ENCODE results near the gene MSLN.

The MSLN gene

DNA sequence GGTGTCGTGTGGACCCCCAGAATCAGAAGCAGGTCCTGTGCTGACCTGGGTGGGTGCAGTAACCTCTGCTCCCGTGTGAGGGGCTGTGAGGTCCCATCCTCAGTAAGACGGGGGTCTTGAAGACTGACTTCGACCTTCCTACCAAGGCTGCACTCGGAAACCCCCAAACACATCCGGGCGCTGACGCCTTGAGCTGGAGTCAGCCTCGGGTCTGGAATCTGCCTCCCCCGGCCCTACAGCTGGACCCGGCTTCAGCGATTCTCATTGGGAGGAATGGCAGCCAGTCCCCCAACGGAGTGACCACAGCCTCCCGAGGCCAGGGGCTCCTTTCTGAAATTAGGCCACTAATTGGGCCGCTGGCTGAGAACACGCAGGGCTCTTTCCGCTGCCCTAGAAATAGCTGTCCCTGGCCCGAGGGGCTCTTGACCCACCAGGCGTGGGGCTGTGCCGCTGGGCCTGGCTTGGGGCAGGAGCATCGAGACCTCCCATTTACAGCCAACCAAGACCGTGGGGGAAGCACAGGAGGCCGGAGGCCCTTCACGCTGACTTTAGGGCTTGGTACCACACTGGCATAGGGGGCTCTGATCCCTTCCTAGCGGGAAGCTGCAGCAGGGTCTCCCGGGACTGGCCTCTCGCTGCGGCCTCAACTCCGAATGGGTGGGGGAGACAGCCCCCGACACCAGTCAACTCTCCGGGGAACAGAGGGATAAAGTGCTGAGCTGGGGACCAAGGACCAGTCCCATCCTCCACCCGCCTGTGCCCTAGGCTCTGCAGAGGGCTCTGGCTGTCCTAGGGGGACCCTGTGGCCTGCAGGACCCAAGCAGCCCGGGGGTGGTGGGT is 42.6 kb downstream of the MSLN start:
- H3K9me3 ChIP-seq (ENCODE audit: low read depth, low read length), result no peaks in the 10 kb centered on the region
- no peak overlapping the region for H3K4me3 ChIP-seq
- no peak overlapping the region for H3K9ac ChIP-seq (ENCODE audit: insufficient read length)
- DNase-seq (ENCODE audit: low read depth, low spot score), result no peak
- no peak overlapping the region for H3K27ac ChIP-seq
- H3K36me3 ChIP-seq (ENCODE audit: insufficient read depth, low read length), result no peaks in the 10 kb centered on the region
- TF ChIP-seq EZH2 (IDR thresholded peaks at IDR 0.05), result no peak
- no peak for TF ChIP-seq FOXP2 (optimal IDR thresholded peaks at IDR 0.05; ENCODE audit: control extremely low read depth, extremely low read length, insufficient read depth)

DNA sequence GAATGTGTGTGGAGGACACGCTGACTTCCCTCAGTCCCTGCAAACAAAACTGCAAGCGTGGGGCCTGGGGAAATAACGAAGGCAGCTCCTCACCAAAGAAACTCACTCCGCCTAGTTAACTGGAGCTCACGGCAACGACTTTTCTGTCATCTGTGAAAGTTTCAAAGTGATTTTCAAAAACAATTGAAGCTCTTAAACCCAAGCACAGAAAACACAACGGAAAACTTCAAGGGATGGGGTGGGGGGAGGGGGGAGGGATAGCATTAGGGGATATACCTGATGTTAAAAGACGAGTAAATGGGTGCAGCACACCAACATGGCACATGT is 43.2 kb downstream of the MSLN start:
- DNase-seq (ENCODE audit: low read depth, low spot score), result no peak
- no peak overlapping the region for H3K9ac ChIP-seq (ENCODE audit: insufficient read length)
- TF ChIP-seq POLR2AphosphoS5 (IDR thresholded peaks at IDR 0.05; ENCODE audit: borderline replicate concordance, low read depth, low read length), result no peak
- no peak for TF ChIP-seq EZH2 (IDR thresholded peaks at IDR 0.05)
- TF ChIP-seq FOXP2 (optimal IDR thresholded peaks at IDR 0.05; ENCODE audit: control extremely low read depth, extremely low read length, insufficient read depth), result no peak

DNA sequence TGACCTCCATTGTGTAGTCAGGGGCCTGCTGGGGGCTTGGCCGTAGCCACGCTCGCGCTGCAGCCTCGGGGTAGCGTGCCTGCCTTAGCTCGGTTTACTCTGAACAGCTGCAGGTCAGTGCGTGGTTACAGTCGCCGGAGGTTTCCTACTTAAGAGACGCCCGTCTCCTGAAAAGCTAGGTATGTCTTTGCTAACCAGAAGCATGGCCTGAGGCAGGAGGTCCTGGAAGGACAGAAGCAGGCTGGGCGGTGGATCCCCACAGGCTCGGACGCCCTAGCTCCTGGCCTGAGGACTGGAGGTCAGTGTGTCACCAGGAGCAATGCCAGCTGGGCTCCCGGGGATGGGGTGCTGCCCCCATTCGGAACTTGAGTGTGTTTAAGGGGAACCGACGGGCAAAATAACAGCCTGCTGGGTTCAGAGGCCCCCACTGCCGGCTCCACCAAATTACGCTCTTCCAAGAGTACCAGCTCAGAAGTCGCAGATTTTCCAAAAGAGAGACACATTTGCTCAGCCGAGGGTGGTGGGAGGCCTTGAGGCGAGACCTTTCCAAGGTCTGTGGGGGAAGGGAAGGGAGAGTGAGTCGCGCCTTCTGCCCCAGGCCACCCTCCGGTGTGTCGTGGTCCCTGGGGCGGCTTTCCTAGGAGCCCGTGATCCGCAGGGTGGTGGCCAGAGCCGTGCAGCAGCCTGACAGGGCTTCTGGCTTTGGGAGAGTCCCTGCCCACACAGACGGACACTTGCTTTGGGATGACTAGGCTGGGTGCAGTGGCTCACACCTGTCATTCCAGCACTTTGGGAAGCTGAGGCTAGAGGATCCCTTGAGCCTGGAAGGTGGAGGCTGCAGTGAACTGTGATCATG is 43.9 kb downstream of the MSLN start:
- Histone ChIP-seq H3K9ac (ENCODE audit: insufficient read length) (no peak overlapping the region), H3K9me3 (ENCODE audit: low read depth, low read length) (no peaks in the 10 kb centered on the region), H3K4me3 (no peak overlapping the region), H3K27ac (no peak overlapping the region), H3K36me3 (ENCODE audit: insufficient read depth, low read length) (no peaks in the 10 kb centered on the region)
- no peak for DNase-seq (ENCODE audit: low read depth, low spot score)
- no peak for TF ChIP-seq POLR2AphosphoS5 (IDR thresholded peaks at IDR 0.05; ENCODE audit: borderline replicate concordance, low read depth, low read length)
- TF ChIP-seq FOXP2 (optimal IDR thresholded peaks at IDR 0.05; ENCODE audit: control extremely low read depth, extremely low read length, insufficient read depth), result no peak
- TF ChIP-seq EZH2 (IDR thresholded peaks at IDR 0.05), result no peak

More for the DNA sequence above, 43.2 kb downstream of the MSLN start:
- Histone ChIP-seq H3K4me3 (no peak overlapping the region), H3K27ac (no peak overlapping the region), H3K9me3 (ENCODE audit: low read depth, low read length) (no peaks in the 10 kb centered on the region), H3K36me3 (ENCODE audit: insufficient read depth, low read length) (no peaks in the 10 kb centered on the region)

GRCh38 chr16:805474-805873 is 44.9 kb downstream of the MSLN start:
- no peak overlapping the region for H3K4me3 ChIP-seq
- no peaks in the 10 kb centered on the region for H3K36me3 ChIP-seq (ENCODE audit: insufficient read depth, low read length)
- TF ChIP-seq POLR2AphosphoS5 (IDR thresholded peaks at IDR 0.05; ENCODE audit: borderline replicate concordance, low read depth, low read length) (no peak), EZH2 (IDR thresholded peaks at IDR 0.05) (no peak), FOXP2 (optimal IDR thresholded peaks at IDR 0.05; ENCODE audit: control extremely low read depth, extremely low read length, insufficient read depth) (no peak)
- H3K9me3 ChIP-seq (ENCODE audit: low read depth, low read length), result no peaks in the 10 kb centered on the region
- no peak for DNase-seq (ENCODE audit: low read depth, low spot score)
- no peak overlapping the region for H3K9ac ChIP-seq (ENCODE audit: insufficient read length)
- H3K27ac ChIP-seq, result no peak overlapping the region

DNA sequence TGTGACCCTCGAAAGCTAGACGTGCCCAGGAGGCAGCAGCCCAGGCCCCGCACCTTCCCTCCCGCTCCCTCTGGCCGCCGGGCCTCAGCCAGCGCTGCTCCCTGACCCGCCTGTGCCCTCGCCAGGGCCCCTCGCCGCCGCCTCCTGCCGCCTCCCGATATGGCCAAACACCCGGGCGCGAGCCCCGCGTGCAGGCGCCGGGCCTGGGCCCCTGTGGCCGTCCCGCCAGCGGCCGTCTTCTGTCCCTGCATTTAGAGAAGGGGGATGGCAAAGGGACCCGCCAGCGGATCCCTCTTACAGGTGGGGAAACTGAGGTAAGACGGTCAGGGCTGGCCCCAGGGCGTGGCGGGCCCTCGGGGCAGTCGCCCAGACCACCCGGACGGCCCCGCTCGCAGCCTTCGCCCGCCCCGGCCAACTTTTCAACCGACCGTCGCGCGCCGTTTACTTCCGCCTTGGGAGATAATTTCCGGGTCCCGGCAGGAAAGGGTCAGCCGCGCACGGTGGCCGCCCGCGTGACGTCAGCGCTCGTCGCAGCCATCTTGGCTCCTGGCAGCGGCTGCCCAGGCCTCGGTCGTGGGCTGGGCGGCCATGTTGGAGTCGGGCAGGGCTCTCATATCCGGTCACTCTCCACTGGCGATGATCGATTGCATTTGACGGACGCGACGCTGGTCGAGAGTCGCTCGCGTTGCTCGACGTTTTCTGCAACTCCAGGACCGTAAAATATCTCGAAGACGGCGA is 47.0 kb downstream of the MSLN start:
- Histone ChIP-seq H3K36me3 (ENCODE audit: insufficient read depth, low read length) (no peaks in the 10 kb centered on the region), H3K9me3 (ENCODE audit: low read depth, low read length) (no peaks in the 10 kb centered on the region), H3K9ac (ENCODE audit: insufficient read length) (peak overlapping the region; percentile 79), H3K4me3 (peak overlapping the region; percentile 88), H3K27ac (no peak overlapping the region)
- TF ChIP-seq FOXP2 (optimal IDR thresholded peaks at IDR 0.05; ENCODE audit: control extremely low read depth, extremely low read length, insufficient read depth) (no peak), POLR2AphosphoS5 (IDR thresholded peaks at IDR 0.05; ENCODE audit: borderline replicate concordance, low read depth, low read length) (peak; percentile 42; the same call in 1 of the 2 replicates), EZH2 (IDR thresholded peaks at IDR 0.05) (no peak)
- no peak for DNase-seq (ENCODE audit: low read depth, low spot score)

GRCh38 chr16:808085-808386 is 47.5 kb downstream of the MSLN start:
- no peak overlapping the region for H3K27ac ChIP-seq
- TF ChIP-seq FOXP2 (optimal IDR thresholded peaks at IDR 0.05; ENCODE audit: control extremely low read depth, extremely low read length, insufficient read depth) (no peak), EZH2 (IDR thresholded peaks at IDR 0.05) (no peak), POLR2AphosphoS5 (IDR thresholded peaks at IDR 0.05; ENCODE audit: borderline replicate concordance, low read depth, low read length) (no peak)
- H3K9me3 ChIP-seq (ENCODE audit: low read depth, low read length), result no peaks in the 10 kb centered on the region
- H3K4me3 ChIP-seq, result peak overlapping the region; percentile 88
- H3K36me3 ChIP-seq (ENCODE audit: insufficient read depth, low read length), result no peaks in the 10 kb centered on the region
- H3K9ac ChIP-seq (ENCODE audit: insufficient read length), result peak overlapping the region; percentile 77
- DNase-seq (ENCODE audit: low read depth, low spot score), result no peak

GRCh38 chr16:813204-813915 is 52.8 kb downstream of the MSLN start:
- Histone ChIP-seq H3K9ac (ENCODE audit: insufficient read length) (no peak overlapping the region), H3K9me3 (ENCODE audit: low read depth, low read length) (no peaks in the 10 kb centered on the region), H3K4me3 (no peak overlapping the region), H3K36me3 (ENCODE audit: insufficient read depth, low read length) (no peaks in the 10 kb centered on the region), H3K27ac (no peak overlapping the region)
- no peak for DNase-seq (ENCODE audit: low read depth, low spot score)
- TF ChIP-seq POLR2AphosphoS5 (IDR thresholded peaks at IDR 0.05; ENCODE audit: borderline replicate concordance, low read depth, low read length), result no peak
- TF ChIP-seq FOXP2 (optimal IDR thresholded peaks at IDR 0.05; ENCODE audit: control extremely low read depth, extremely low read length, insufficient read depth), result no peak
